Left forelimb (tissue), 1 donor: Measurements from ENCODE around the gene SPDYE4.

ENCODE experiments used
- DNase-seq: peaks from one replicate; pipeline ENCODE4 v3.0.0-alpha.2; 2018; ENCODE audit warnings: low spot score

SPDYE4 gene

DNA sequence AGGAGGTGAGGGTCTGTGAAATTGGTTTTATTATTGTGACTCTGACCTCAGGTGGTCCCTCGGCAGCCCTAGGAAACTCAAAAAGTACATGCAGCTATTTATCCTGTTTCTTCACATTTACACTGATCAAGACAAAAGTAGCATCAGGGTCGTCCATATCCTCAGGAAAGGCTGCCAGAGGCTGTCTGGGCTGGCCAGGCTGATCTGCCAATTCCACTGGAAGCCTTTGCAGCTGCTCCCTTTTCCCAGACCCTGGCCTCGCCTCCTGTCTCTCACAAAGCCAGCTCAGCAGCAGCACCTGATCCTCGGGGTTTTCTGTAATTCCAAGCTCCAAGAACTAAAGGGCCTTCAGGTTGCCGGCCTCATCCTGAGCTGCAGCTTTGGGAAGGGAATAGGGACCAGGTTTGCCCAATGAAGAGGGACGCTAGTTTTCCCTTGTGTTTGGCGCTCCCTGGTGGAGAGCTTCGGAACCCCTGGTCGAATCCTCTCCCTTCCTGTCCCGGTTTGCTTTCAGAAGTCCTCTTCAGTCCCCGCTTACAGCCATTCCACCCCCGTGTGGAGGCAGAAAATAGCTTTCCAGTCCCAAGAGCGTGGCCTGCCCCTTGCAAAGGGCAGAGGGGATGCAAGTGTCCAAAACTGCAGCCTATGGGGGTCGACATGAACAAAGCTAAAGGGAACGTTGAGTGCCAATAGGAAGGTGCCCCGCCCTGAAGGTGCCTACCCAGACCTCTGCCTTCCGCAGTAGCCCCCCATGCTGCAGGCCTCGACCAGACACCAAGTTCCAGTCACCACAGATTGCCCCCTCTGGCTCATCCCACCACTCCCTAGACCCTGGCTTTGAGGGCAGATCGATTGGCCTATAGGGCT lies 27.4 kb upstream of the SPDYE4 start:
- peak; percentile 85 for DNase-seq

- DNase-seq, result no peak
Measured at GRCh38 chr17:8782176-8782575, 23.8 kb upstream of the SPDYE4 start.

DNA sequence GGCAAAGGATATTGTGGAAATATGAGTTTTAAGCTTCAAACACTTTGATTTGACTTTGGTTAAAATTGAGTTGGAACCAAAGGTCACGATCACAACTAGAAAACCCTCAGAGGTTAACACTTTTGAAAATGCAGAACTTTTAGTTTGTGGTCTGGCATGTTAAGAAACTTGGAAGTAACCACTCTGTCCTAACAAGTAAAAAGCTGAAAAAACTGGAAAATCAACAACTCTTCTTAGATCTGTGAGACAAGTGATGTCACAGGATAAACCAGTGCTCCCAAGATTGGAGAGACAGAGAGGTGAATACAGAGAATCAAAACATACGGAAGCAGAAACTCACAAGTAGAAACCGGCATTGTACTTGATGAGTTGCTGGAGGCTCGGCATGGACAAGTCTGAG lies 23.4 kb upstream of the SPDYE4 start:
- DNase-seq, result no peak

DNA sequence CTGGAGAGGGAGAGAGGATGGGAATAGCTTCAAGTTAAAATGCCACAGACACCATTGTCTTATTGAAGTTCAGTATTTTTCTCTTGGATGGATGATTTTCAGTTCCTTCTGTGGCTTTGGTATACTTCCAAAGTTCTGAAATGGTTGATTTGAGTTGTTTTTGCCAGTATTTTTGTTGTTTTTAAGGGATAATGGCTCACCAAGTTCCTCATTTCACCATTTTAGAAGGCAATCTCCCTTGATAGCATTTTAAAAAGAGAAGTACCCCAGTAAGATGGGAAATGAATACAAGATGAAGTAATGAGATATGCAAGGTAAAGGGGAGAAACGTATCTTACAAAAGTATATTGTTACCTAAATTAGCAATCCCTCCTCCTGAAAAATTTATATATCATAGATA lies 18.5 kb upstream of the SPDYE4 start:
- no peak for DNase-seq

- DNase-seq, result no peak
Measured at GRCh38 chr17:8776248-8776647, 17.9 kb upstream of the SPDYE4 start.

DNA sequence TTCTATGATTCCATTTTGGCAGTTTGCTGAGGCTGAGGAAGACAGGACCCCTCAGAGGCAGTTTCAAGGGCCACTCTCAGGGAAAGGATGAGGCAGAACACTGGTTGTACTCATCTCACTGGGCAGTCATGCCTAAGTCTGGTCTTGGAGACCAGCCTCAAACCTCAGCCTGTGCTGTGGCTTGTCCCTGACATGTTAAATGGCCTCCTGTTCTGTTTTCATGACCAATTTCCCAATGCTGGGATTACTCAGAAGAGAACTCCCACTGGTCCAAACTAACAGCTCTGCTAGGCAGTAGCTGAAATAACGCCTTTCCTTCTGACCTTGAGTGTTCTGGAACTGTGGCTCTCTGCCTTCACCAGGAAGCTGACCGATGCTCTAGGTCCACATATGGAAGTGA lies 8.4 kb upstream of the SPDYE4 start:
- DNase-seq, result no peak

DNA sequence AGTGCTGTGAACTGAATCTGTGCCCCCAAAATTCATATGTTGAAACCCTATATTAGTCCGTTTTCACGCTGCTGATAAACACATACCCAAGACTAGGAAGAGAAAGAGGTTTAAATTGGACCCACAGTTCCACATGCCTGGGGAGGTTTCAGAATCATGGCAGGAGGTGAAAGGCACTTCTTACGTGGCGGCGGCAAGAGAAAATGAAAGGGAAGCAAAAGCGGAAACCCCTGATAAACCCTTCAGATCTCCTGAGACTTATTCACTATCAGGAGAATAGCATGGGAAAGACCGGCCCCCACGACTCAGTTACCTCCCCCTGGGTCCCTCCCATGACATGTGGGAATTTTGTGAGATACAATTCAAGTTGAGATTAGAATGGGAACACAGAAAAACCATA lies 3.7 kb upstream of the SPDYE4 start:
- DNase-seq, result no peak

DNA sequence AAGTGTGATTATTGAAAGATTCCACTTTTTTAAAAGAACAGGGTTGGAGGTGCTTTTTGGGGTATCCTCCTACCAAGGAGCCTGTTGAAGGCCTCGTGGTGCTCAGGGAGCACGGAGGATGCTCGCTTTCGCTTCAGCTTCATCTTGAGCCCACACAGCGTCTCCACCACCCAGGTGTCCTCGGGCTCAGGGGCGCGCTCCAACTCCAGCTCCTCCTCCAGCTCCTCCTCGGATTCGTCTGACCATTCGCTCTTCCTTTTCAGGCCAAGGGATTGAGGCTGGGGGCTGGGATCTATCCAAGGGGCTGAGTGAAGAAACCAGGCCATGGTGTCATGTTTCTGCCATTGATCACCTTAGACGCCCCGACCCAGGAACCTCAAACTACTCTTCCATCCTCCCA lies 1.2 kb downstream of the SPDYE4 start:
- DNase-seq, result no peak

DNA sequence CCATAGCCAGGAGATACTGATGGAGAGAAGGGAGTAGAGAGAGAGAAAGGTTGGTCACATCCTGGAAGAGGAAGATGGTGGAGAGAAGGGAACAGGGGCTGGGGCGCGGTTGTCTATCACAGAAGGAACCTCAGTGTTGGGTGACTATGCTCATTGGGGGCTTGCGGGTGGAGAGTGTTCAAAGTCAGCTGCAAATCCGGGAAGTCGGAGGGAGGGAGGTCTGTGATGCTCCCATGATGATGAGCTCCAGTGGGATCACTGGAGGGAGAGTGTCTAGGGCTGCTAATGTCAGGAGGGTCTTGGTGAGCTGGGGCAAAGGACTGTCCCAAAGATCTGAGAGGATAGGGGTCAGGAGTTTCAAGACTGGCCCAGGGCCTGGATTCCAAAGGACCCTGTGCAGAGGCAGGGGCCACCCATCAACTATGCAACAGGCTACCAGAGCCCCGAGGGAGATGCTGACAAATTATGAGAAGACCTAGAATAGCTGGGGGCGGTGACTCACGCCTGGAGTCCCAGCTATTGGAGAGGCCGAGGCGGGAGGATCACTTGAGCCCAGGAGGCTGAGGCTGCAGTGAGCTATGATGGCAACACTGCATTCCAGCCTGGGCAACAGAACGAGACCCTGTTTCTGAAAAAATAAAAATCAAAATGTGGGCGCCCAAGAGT lies 2.6 kb downstream of the SPDYE4 start:
- DNase-seq, result no peak

GRCh38 chr17:8754890-8755289 lies 3.5 kb downstream of the SPDYE4 start:
- DNase-seq, result no peak

- no peak for DNase-seq
Measured at GRCh38 chr17:8753976-8754440, 4.3 kb downstream of the SPDYE4 start.

DNA sequence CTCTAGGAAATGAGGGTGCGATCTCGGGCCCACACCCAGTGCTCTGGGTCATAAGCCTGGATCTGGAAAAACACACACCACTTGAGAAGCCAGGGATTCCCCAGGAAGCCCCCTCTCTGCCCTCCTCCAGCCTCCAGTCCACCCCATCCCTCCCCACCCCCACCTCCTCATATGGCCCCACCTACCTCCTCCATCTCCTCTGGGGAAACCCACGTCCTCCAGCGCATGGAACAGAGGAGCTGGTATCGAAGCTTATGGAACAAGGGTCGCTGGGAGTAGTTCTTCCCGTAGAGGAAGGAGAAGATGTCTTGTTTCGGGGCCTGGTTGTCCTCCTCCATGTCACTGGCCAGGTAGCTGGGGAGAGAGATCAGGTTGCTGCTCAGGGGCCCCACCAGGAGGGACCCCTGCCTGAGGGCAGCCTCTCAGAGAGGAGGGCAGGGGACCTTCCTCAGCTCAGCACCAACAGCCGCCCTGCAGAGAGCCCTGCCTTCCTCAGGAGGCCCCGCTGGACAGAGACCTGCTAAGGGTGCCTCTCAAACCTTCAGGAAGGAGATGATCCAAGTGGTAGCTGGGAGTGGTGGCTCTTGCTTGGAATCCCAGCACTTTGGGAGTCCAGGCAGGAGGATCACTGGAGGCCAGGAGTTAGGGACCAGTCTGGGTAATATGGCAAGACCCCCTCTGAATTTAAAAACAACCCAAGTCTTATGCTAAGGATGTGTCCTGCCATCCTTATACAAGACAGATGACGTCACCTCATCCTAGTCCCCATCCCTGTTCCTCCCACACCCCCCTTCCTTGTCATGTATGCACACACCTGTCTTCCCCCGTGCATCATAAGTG lies 5.0 kb downstream of the SPDYE4 start:
- DNase-seq, result no peak

GRCh38 chr17:8749616-8750015 lies 8.7 kb downstream of the SPDYE4 start:
- no peak for DNase-seq

DNA sequence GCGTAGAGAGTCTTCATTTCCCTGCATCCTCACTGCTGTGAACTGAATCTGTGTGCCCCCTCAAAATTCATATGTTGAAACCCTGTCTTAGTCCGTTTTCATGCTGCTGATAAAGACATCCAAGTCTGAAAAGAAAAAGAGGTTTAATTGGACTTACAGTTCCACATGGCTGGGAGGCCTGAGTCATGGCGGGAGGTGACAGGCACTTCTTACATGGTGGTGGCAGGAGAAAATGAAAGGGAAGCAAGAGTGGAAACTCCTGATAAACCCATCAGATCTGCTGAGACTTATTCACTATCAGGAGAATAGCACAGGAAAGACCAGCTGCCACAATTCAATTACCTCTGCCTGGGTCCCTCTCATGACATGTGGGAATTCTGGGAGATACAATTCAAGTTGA lies 10.6 kb downstream of the SPDYE4 start:
- no peak for DNase-seq

- no peak for DNase-seq
Measured at GRCh38 chr17:8746501-8747236, 11.7 kb downstream of the SPDYE4 start.

GRCh38 chr17:8745586-8746500 lies 12.5 kb downstream of the SPDYE4 start:
- DNase-seq, result peak; percentile 92

GRCh38 chr17:8744086-8744785 lies 14.1 kb downstream of the SPDYE4 start:
- no peak for DNase-seq

- DNase-seq, result no peak
Measured at GRCh38 chr17:8742819-8743218, 15.5 kb downstream of the SPDYE4 start.

- DNase-seq, result no peak
Measured at GRCh38 chr17:8742274-8742673, 16.1 kb downstream of the SPDYE4 start.

DNA sequence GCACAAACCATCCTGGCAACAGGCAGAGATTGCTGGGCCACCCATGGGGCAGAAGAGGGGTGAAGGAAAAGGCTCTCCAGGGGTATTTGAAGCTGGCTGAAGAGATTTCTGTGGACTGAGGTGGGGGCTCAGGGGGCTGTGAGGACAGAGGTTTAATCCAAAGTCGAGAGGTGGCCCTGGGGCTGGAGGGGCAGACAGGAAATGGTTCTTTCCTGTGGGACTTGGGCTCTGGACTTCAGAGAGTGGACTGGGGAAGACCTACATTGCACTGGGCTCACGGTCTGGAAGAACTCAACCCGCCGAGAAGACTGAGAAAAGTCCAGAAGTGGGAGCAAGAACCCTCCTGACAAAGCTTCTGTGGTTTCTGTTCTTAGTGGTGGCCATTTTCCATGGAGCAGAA lies 16.6 kb downstream of the SPDYE4 start:
- no peak for DNase-seq
